ENCODE measurements around the gene MGAT5.
"Not testable (repeated sequence)": the region's sequence is repeated elsewhere in the genome, so short reads cannot be mapped to it uniquely, and the experiment has no call there.

The MGAT5 gene

DNA sequence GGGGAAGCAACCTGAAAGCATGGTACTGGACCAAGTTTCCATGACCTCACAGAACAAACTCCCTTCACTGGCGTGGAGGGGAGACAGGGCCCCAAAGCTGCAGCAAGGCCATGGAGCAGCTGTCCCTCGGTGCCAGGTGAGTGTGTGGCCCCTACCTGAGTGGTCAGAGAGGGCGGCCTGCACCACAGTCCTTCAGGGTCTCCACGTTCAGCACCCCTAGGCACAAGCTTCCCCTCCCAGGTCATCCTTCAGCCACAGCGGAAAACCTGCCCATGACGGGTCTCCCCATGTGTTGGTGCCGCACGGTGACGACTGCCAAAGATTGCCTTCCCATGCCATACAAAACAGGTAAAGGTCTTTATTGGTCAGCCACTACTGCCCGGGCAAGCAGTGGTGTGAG, 201.6 kb downstream of the MGAT5 start:
- no peak for DNase-seq

DNA sequence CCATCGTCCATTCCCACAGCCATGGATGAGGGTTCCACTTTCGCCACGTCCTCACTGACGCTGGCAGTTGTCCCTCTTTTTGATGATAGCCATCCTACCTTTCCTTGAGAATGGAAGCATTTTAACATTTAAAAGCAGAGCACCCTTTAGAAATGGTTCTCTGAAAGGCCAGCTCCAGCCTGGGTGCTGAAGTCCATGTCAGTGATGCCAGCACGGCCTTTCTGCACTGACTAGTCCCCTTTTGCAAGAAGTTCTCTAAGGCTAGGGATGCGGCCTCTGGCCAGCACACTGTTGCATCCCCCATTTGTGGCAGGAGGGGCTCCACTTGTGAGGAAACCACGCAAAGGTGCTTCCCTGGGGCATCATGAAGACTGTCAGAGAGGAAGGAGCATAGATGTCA, 203.5 kb downstream of the MGAT5 start:
- no peak for DNase-seq

DNA sequence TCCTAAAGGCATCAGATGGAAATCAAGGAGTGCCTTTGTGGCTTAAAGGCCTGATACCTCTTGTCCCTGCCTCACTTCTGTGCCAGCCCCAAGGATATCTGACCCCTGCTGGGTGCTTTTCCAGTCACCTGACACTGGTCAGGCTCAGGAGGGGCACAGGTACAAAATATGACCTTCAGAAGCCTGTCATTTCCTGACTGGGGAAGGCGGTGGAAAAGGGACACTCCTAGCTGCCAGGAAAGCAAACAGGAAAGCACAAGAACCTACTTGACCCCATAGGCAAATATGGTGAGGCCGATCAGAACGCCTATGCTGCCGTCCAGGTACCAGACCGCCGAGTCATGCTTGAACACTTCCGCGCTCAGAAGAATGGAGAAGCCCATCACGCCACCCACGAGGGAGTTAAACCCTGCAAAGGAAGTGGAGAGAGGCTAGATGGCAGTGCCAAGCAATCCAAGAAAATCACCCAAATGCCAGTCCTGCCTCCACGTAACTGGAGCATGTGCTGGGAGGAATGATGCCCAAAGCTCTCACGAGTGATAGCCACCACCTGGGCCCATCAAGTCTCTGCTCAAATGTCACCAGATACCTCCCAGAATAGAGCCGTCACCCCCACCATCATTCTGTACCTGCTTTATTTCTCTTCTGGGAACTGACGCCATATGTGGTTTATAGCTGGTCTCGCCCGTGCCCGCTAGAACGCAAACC, 204.0 kb downstream of the MGAT5 start:
- DNase-seq, result no peak

DNA sequence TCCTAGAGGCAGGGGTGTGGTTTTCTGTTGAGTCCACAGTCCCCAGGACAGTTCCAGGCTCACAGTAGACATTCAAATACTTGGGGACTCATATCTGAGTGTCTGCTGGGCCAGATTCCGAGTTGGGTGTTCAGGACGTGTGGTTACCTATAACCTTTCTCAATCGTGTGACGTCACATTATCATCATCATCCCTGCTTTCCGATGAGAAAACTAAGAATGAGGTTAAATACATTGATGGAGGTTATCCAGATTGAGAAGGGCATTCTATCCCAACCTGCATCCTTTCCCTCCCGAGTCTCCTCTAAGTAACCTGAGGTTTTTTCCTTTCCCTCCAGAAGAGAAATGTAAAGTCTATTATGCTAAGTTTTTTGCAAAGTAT, 204.6 kb downstream of the MGAT5 start:
- DNase-seq, result no peak

DNA sequence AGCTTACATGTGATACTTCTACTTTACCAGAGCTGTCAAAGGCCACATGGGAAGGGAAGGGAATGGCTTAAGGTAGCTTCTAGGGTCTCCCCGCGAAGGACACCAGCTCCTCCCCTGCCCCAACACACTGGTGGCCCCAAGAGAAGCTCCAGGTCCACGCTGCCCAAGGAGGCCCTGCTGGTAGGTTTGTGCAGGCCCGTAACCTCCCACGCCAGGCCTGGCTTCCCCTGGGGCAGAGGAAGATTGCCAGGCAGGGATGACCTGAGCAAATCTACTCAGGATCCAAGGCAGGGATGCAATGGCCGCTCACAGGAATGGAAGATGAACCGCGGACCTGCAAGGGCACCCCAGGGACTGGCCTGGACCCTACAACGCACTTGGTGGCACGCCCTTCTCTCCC, 205.1 kb downstream of the MGAT5 start:
- no peak for DNase-seq

DNA sequence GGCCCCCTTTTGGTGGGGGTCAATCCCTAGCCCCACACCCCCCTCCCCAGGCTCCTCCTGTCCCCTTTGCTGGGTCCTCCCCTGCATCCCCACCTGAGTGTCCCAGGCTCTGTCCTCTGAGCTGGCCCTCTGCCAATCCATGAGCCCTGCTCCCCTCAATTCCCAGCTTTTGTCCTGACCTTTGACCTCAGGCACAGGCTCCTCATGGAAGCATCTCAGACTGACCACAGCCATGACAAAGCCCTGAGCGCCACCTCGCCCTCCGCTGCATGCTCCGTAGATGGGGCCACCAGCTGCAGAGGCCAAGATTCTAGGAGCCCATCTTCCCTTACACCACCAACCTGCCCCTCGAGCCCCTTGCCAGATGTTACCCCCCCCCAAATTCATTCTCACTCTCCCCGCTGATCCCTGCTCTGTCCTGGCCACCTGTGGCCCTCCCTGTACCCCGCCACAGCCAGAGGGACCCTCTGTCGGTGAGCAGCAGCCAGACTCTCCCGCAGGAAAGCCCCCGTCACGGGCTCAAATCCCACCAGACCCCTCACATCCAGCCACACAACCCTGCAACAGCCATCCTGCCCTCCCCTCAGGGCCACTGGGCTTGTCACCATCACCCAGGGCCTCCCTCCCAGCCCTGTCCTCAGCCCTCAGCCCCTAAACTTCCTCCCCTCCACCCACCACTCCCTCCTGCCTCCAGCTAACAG, 206.0 kb downstream of the MGAT5 start:
- DNase-seq, result no peak

DNA sequence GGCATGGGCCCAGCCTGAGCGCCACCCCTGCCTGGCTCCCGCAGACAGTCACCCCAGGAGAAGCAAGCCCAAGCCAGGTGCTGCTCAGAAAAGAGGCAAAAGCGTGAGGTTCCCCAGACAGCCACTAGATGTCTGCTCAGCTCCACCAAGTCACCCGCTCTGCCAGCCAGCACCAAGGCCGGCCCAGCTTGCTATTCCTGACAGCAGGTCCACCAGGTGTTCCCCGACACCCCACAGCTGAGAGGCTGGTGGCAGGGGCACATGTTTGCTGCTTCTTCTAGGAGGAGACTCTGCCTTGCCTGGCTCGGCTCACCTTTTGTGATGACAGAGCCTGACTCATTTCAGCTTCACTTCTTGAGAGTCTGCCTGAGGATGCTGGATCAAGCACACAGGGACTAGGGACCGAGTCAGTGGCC, 206.7 kb downstream of the MGAT5 start:
- DNase-seq, result peak; percentile 65

DNA sequence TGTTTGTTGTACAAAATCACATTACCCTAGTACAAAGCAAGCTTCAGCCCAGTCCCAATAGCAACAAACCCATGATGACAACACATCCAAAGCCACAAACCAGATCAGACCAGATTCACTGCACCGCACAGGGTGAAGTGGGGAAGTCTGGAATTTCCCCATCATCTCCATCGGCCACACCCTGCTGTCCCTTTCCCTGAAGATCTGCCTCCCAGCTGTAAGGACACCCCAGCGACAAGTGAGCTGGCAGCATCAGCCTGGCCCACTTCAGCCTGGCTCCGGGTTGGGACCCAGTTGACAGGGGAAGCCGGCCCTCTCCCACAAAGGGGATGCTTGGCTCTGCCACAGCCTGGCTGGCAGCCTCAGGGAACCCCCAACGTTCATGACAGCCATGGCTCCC, 207.6 kb downstream of the MGAT5 start:
- DNase-seq, result no peak

DNA sequence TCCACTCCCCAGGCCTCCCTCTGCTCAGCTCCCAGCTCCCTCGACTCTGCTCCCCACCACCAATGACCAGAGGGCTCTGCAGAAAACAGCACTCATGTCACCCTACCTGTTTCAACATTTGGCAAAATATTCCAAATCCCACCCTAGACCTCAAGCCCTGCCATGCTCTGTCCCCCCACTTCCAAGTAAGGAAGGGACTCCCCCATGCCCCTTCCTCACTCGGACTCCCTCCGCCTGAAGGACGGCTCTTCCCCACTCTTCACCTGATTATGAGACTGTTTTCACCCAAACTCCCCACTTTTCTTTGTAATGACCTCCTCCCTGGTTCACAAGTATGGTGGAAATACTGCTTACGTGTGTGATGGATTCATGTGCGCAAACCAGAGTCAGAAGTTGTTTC, 208.4 kb downstream of the MGAT5 start:
- DNase-seq, result no peak

DNA sequence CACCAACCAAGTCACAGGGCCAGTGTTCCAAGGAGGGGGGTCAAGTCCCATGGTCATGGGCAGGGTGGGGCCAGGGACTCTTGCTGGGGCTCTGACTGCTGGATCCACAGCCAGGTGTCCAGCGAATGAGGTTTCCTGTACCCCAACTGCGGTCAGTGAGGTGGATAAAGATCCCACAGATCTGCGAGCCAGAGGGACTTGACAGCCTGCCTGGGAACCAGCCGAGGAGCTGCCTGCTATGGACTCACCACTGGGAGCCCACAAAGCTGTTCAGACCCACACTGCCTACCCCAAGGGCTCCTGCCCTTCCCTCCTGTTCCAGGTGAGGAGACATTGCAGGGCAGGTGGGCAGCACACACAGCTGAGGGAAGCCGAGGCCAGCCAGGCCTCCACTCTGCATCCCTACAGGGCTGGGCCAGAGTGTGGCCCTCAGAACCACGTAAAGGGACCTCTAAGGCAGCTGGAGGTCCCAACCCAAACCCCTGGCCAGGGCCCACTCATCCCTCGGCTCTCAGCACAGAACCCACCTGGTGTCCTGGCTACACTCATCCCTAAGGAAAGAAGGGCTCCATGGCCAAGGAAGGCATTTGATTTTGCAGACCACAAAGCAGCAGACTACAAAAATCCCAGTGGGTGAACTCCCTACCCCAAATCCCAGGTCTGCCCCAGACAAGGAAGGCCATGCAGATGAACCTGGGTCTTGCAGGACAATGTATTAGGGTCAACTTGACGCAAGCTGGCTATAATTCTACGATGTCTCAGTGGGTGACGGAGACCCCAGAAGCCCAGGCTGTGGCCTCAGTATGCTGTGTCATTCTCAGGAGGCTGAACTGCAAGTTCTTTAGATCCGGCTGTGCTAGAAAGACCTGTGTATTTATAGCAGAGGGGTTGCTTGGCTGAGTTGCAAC, 209.2 kb downstream of the MGAT5 start:
- no peak for DNase-seq

DNA sequence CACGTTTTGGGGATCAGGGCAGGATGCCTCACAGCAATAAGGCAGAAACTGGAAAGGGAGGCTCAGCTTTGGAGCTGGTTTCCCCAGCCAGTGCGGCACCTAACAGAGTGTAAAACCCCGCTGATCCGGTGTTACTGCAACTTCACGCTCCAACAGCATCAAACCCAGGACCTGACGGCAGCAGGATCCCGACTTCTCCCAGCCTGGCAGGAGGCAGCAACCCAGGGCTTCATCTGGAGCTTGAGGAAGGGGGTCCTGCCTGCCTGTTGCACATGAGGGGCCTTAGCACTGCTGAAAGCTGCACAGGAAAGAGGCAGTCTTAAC, 209.8 kb downstream of the MGAT5 start:
- DNase-seq, result no peak

DNA sequence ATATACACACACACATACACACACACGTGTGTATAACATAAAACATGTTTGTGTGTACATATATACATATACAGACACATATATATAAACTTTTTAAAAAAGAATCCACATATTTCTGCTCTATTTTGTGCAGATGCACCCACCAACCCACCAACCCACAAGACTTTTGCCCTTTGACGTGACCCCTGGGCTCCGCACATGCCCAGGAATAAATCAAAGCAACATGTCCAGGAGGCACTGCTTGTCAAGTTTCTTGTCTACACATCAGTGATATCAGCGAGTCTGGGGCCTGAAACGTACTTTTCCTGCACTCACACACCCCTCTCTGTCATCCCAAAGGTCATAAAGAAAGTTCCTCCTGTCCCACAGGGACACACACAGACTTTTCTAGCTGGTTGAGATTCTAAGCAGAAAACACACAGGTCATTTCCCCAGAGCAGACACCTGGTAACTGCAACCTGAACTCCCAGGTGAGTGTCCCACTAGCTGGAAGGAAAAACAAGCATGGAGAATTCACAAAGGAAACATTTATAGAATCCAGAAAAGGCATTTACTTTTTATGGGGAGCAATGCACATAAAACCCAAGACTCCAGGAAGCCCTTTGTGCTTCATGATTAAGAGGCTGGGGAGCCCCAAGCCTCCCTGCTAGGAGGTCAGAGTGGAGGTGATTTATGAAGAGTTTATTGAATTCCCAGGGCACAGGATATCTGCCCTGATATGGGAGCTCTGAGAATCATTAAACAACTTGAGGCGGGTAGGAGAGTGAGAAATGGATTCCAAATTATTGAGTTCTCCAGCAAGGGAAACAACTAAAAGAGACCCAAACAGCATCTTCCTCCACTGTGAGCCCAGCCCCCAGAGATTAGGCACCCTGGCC, 211.6 kb downstream of the MGAT5 start:
- no peak for DNase-seq

DNA sequence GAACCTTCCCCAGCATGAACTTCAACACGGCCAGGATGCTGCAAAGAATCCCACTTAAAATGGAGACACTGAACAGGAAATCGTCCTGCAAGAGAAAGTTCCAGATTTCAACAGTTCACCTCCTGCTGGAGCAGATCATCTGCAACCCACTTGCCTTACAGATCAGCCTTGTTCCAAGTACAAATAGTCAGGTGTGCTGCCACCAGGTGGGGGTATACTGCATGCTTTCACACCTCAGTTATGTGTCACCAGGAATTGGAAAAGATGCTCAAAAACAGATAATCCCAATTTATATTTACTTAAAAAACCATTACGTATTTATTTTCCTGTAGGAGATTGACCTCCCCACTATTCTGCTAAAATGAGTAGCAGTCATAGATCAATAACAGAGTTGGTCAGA, 212.3 kb downstream of the MGAT5 start:
- DNase-seq, result no peak

DNA sequence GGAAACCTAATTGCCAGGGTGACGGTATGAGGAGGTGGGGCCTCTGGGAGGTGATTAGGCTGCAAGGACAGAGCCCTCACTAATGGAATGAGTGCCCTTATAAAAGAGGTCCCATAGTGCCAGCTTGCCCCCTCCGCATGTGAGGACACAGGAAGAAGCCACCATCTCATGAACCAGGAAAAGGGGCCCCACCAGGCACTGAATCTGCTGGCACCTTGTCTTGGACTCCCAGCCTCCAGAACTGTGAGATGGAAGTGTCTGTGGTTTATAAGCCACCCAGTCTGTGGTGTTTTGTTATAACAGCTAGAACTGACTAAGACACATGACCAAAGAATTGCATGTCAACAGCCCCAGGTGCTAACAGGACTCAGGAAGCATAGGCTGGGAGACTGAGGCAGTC, 214.3 kb downstream of the MGAT5 start:
- no peak for DNase-seq

DNA sequence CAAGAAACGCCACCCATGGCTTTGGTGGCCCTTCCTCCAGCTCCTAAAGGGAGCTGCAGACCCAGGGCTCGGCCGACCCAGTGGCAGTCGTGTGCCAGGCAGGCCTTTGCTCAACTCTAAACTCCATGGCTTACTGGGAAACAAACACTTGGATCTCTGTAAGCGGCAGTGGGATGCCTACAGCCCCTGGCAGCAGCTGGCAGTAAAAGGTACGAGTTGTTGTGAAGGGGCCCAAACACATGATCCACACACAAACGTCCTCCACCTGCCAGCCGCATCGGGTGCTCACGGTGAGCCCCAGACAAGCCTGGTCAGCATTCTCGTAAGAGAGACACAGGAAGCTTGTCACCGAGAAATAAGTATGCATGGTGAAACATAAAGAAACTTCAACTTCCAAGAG, 214.9 kb downstream of the MGAT5 start:
- no peak for DNase-seq

DNA sequence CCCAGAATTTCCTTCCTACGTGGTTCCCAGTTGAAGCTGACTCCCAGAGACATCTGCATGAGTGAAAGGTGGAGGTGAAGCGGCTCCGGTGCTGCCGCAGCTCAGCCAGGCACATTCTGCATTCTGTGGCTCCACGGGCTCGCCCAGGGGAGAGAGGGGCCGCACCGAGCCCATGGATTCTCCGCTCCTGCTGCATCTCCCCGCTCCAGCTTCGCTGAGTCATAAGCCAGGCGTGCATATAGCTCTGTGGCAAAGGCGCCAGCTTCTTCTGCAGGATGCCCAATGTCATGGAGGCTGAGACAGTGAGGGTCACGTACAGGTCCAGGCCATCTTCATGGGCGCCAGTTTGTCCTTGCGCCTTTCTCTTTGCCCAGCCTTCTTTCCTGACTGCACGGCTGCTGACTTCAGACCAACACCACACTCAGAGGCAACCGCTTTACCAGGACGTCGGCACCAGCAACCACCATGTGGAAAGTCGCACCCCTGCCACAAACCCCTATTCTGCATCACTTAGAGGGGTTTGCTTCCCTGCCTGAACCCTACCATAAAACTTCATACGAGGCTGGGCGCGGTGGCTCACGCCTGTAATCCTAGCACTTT, 215.7 kb downstream of the MGAT5 start:
- DNase-seq, result no peak

DNA sequence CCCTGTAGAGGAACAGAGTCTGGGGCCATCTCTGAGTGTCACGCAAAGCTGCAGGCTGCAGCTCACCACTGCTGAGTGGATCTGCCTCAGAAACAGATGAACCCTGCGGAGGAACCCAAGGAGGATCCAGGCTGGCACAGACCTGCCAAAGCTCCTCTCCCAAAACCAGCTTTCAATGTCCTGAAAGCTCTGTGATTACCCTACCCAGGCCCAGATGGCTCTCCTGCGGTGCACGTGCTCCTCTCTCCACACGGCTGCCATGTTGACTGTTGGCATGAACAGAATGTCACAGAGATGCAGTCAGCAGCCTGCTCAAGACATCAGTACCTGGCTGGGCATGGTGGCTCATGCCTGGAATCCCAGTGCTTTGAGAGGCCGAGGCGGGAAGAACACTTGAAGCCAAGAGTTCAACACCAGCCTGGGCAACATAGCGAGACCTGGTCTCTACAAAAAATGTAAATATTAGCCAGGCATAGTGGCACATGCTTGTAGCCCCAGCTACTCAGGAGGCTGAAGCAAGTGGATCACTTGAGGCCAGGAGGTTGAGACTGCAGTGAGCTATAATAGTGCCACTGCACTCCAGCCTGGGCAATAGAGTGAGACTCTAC, 216.8 kb downstream of the MGAT5 start:
- DNase-seq, result no peak

DNA sequence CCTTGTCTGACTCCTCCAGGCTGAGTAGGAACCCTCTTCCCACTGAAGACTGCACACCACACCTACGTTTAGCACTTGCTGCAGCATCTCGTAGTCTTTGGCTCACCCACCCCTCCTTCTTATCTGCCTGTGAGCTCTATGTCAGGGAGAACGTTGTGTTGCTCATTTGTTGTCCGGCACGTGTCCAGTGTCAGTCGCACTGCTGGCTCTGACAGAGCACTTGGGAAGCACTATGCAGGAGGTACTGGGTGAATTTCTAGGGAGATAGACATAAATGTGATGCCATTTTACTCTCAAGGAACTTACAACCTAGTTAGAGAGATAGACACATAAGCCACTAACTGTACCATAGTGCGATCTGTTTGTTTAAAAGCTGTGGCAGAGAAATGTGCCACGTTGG, 223.1 kb downstream of the MGAT5 start:
- DNase-seq, result not testable (repeated sequence)

DNA sequence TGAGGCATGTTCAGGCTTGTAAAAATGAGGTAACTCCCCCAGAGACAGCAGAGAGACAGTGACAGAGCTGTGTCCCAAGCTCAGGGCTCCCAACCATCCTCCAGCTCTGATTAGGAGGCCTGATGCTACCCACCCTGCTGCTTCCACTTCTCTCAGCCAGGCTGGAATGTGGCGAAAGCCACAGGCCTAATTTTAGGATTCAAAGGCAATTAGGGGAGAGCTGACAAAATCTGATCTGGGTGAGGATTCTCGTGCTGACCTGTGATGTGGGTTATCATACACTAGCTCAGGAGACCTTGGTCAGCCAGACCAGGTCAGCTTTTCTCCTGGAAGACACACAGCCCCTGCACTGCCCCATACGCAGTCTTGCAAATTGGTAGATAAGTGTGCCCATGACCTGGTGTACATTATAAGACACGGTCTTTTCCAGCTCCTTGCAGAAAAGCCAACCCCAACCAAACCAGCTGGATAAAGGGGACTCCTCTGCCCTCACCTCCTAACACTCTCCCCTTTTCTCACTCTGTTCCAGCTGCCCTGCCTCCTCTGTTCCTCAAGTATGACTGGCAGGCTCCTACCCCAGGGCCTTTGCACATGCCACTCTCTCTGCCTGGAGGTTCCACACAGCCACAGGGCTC, 225.9 kb downstream of the MGAT5 start:
- DNase-seq, result no peak

DNA sequence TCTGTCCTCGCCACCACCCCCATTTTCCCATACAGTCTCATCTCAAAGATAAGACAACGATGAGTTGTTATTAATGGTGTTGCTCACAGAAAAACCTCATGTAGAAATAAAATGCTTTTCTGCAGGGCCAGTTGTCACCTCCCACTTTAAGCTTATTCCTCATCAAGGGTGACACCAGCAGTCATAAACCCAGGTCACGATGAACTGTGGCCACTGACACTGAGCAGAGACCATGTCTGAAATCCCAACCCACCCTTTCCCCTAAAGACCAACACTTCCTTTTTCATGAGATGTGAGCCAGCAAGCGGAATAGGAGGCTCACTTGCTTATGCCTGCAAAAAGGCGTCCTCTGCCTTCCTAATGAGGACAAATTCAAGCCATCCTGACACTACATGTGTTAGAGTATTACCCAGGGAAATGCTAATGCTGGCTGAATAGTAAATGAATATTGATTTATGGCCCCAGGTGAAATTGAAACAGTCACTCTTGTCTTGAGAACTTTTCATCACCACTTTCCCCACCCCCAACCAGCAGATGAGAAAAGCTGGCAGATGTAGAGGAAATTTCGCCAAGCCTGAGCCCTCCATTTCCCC, 228.4 kb downstream of the MGAT5 start:
- no peak for DNase-seq

DNA sequence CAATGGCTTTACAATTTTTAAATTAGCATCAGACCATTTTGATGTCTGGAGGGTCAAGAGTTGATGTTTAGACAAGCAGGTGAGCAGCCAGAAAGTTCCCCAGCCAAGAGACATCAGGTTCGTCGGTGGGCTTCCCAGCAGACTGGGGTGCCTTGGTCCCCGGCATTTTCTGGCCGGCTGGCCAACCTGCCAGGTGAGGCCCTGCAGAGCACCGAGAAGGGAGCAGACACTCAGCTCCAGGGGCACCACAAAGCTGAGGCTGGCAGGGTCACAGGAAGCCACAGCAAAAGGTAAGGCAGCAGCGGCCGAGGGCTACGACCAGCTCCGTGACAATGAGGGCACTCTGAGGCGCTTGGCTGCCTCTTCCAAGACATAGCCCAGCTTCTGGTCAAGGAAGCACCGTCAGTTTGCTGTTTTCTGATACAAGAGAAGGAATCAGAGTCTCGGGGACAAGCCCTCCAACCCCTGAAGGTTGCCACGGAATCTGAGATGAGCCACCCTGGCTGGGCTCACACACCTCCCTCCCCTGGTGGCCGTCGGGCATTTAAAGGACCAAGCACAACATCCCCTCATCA, 229.0 kb downstream of the MGAT5 start:
- no peak for DNase-seq

All from NCI-H2107 (cell line).